Stomach (tissue), 9 donors: ENCODE measurements around the gene MKKS. TPM values are rescaled to one million over a fixed set of nuclear protein-coding genes. Genes with fewer than 3 reads are reported as not detected.

Experiments
- DNase-seq, 2 donors: peaks; one replicate each; pipeline versions ENCODE4 v3.0.0 to v3.0.0-alpha.2; 2013 to 2019
- H3K27ac ChIP-seq, 5 donors: fragments of 200-600 bp in 4 of 5; sonication (generic) in 4 of 5; one replicate each; pipeline ENCODE4 v1.5.1; 2013 to 2019; ENCODE audit warnings: mild to moderate bottlenecking in 1 of 5, moderate library complexity in 1 of 5
- H3K27me3 ChIP-seq, 3 donors: fragments of 200-600 bp; sonication (generic); one replicate each; pipeline ENCODE4 v1.5.1; 2017 to 2019; ENCODE audit warnings: mixed run types in 1 of 3
- H3K36me3 ChIP-seq, 4 donors: fragments of 200-600 bp; sonication (generic); 1 replicate in 3 of 4; 2 replicates in 1 of 4; pipeline ENCODE4 v1.5.1; 2016 to 2019
- H3K4me1 ChIP-seq, 4 donors: fragments of 200-600 bp; sonication (generic); one replicate each; pipeline ENCODE4 v1.5.1; 2016 to 2019
- H3K4me3 ChIP-seq, 4 donors: fragments of 200-600 bp; sonication (generic) in 3 of 4; one replicate each; pipeline ENCODE4 v1.5.1; 2016 to 2019; ENCODE audit warnings: mild to moderate bottlenecking in 1 of 4
- H3K9me3 ChIP-seq, 4 donors: fragments of 200-600 bp; sonication (generic); one replicate each; pipeline ENCODE4 v1.5.1; 2016 to 2019
- CTCF ChIP-seq, 7 experiments: fragments of 450-650 bp in 4 of 7; fragments of 200-600 bp in 3 of 7; sonication (generic) in 3 of 7; IDR thresholded peaks; one replicate each; pipeline ENCODE4 v1.5.1; 2016 to 2019; ENCODE audit warnings: antibody characterized with exemption in 7 of 7, control low read depth in 2 of 7, mild to moderate bottlenecking in 1 of 7
- EP300 ChIP-seq: sonication (generic); formaldehyde crosslinking; IDR thresholded peaks from one replicate; pipeline ENCODE4 v1.6.1; 2017; ENCODE audit warnings: antibody characterized with exemption
- POLR2A ChIP-seq, 4 donors: fragments of 450-650 bp; IDR thresholded peaks; one replicate each; pipeline ENCODE4 v1.6.1; 2016; ENCODE audit warnings: antibody characterized with exemption in 4 of 4, control low read depth in 2 of 4, mild to moderate bottlenecking in 1 of 4, moderate library complexity in 1 of 4
- POLR2AphosphoS5 ChIP-seq, 3 donors: sonication (generic); formaldehyde crosslinking; IDR thresholded peaks; one replicate each; pipeline ENCODE4 v1.6.1; 2016; ENCODE audit warnings: antibody characterized with exemption in 3 of 3
- WGBS, 5 donors: extraction: QIAGEN DNeasy Blood & Tissue Kit in 3 of 5; methylation state at CpG; one replicate each; pipeline versions ENCODE4 v1.1.5 to v1.1.7; 2013 to 2018; 5-methylcytosine and 5-hydroxymethylcytosine counted together
- intact Hi-C: fragments of 100-400 bp; cut with DNase I; formaldehyde crosslinking; loops from one replicate; pipeline ENCODE4 v1.15.1; 2023; ENCODE audit warnings: low total_unique reads
- polyA plus RNA-seq, 3 donors: library from polyadenylated mRNA; stranded (reverse); fragments of 200-250 nt; gene quantifications; one replicate each; pipeline ENCODE4 v1.2.3, GENCODE V29; 2013
- total RNA-seq, 5 donors: library from RNA; depleted of rRNA; stranded (reverse); fragments of >200 nt; gene quantifications; one replicate each; pipeline versions ENCODE4 v1.1.0 to v1.2.3, GENCODE V29; 2014 to 2016
- donor health status: healthy with polysubstance abuse.
- donor health status: Bipolar disorder and iron deficiency.
- donor health status: healthy.

MKKS gene
- total and polyA plus RNA-seq, 8 donors = 6.1 to 18.6 (median 12.3) TPM

GRCh38 chr20:10368702-10369041 lies 65.3 kb downstream of the MKKS start:
- TF ChIP-seq CTCF (IDR thresholded peaks at IDR 0.05) (no peak), EP300 (no peak), POLR2A (IDR thresholded peaks at IDR 0.05) (no peak), POLR2AphosphoS5 (IDR thresholded peaks at IDR 0.05) (no peak)
- Histone ChIP-seq H3K27ac (no peak overlapping the region), H3K4me1 (peaks cover 0 to 15% (median 6%) of the 10 kb centered on the region in 4 donors), H3K27me3 (no peaks in the 10 kb centered on the region), H3K4me3 (no peak overlapping the region), H3K36me3 (no peaks in the 10 kb centered on the region), H3K9me3 (no peaks in the 10 kb centered on the region)
- no peak for DNase-seq
- 74 to 90% (median 82%) methylated on average over 3 of the region's 3 CpGs for WGBS, 5 donors
- intact Hi-C loops = no loop called here

GRCh38 chr20:10367943-10368701 lies 65.9 kb downstream of the MKKS start:
- DNase-seq = no peak
- no peaks in the 10 kb centered on the region for H3K27me3 ChIP-seq
- no peaks in the 10 kb centered on the region for H3K9me3 ChIP-seq
- no peak for TF ChIP-seq POLR2A (IDR thresholded peaks at IDR 0.05)
- no peak for TF ChIP-seq CTCF (IDR thresholded peaks at IDR 0.05)
- TF ChIP-seq POLR2AphosphoS5 (IDR thresholded peaks at IDR 0.05) = no peak
- no peak for TF ChIP-seq EP300
- H3K4me3 ChIP-seq = no peak overlapping the region
- H3K36me3 ChIP-seq = no peaks in the 10 kb centered on the region
- WGBS, 5 donors = 93 to 96% (median 94%) methylated on average over 12 of the region's 12 CpGs
- intact Hi-C loops = no loop called here
- H3K27ac ChIP-seq = no peak overlapping the region
- H3K4me1 ChIP-seq = peaks cover 0 to 15% (median 6%) of the 10 kb centered on the region in 4 donors

DNA sequence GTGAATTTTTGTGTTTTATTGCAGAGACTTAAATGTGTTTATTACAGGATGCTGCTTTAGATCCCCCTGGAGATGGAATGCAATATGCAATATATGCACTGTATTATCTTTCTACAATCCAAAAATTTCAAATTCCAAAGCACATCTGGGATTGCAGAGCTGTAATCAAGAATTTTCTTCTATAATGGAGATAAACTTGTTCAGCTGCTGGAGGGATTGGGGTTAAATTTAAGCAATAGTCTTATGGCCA lies 66.4 kb downstream of the MKKS start:
- Histone ChIP-seq H3K36me3 (no peaks in the 10 kb centered on the region), H3K27ac (no peak overlapping the region), H3K9me3 (no peaks in the 10 kb centered on the region), H3K4me3 (no peak overlapping the region), H3K27me3 (no peaks in the 10 kb centered on the region), H3K4me1 (peaks cover 0 to 15% (median 6%) of the 10 kb centered on the region in 4 donors)
- intact Hi-C loops = no loop called here
- DNase-seq = no peak
- TF ChIP-seq EP300 (no peak), POLR2A (IDR thresholded peaks at IDR 0.05) (no peak), POLR2AphosphoS5 (IDR thresholded peaks at IDR 0.05) (no peak), CTCF (IDR thresholded peaks at IDR 0.05) (no peak)

DNA sequence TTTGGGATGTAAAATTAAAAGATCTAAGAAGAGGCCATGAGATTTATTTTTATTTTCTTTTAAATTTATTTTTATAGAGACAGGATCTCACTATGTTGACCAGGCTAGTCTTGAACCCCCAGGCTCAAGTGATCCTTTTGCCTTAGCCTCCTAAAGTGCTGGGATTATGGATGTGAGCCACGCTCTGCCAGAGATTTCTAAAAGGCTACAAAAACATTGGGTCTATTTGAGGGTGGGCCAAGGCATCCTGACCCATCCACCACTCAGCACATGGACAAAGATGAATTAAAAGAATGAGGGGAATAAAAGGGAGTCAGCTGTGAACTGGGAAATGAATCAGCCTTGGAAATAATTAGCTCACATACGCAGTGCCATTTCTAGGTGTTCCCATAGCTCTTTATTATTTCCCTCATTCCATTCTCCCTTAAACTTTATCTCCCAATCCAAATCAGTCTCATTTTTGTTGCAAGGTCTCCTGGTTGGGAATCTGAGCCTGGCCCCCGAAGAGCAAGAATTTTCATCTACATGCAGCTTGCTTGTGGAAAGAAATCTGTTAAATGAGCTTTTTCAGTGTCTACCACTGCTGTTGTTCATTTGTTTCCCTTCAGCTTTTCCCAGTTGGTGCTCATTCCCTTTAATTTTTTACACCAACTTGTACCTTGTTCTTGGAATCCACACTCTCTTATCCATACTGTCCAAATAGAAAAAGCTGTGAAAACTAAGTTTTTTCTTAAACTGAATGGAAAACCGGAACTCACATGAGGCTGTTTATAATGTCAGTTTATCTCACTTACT lies 66.9 kb downstream of the MKKS start:
- intact Hi-C loops = no loop called here
- 72 to 85% (median 82%) methylated on average over 4 of the region's 4 CpGs for WGBS, 5 donors
- H3K4me1 ChIP-seq = peaks cover 0 to 15% (median 6%) of the 10 kb centered on the region in 4 donors

More for the DNA sequence above, 66.9 kb downstream of the MKKS start:
- Histone ChIP-seq H3K4me3 (no peak overlapping the region), H3K9me3 (no peaks in the 10 kb centered on the region), H3K27ac (no peak overlapping the region), H3K27me3 (no peaks in the 10 kb centered on the region), H3K36me3 (no peaks in the 10 kb centered on the region)
- DNase-seq = no peak
- TF ChIP-seq POLR2AphosphoS5 (IDR thresholded peaks at IDR 0.05) (no peak), POLR2A (IDR thresholded peaks at IDR 0.05) (no peak), EP300 (no peak), CTCF (IDR thresholded peaks at IDR 0.05) (no peak)
